ENCODE data around the gene ECT2.

Gene ECT2

DNA sequence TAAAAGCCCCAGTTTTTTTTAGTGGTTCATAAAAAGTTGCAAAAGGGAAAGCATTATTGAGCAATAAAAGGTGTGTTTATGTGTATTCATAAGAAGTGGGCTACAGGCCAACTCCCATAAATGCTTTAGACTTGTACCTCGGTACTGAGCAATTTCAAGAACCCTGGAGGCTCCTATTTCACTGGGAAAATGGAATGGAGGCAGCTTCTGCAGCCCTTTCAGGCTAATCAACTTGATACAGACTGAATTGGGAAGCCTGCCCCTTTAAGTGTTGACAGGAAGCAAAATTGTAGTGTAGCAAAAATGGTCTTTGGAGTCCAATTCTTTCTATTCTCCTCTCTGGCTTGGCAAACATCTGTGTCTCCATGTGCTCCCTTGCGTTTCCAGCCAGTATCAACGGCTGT, 118.8 kb downstream of the ECT2 start:
- CTCF ChIA-PET = no interaction called here
- TF ChIP-seq NFRKB (IDR thresholded peaks at IDR 0.05) (no peak), FOXK2 (IDR thresholded peaks at IDR 0.05) (no peak), SP1 (IDR thresholded peaks at IDR 0.05) (no peak), HDGF (IDR thresholded peaks at IDR 0.05; ENCODE audit: borderline replicate concordance) (no peak), SUZ12 (IDR thresholded peaks at IDR 0.05) (no peak), FOXA1 (IDR thresholded peaks at IDR 0.05) (no peak), ARNT (IDR thresholded peaks at IDR 0.05) (no peak), L3MBTL2 (conservative IDR thresholded peaks at IDR 0.05) (no peak), FOXM1 (IDR thresholded peaks at IDR 0.05; ENCODE audit: borderline replicate concordance) (no peak), TARDBP (IDR thresholded peaks at IDR 0.05) (no peak), ELF4 (IDR thresholded peaks at IDR 0.05) (no peak), CTBP1 (IDR thresholded peaks at IDR 0.05; ENCODE audit: borderline replicate concordance) (no peak), BHLHE40 (IDR thresholded peaks at IDR 0.05; ENCODE audit: borderline replicate concordance) (no peak), LEF1 (IDR thresholded peaks at IDR 0.05; ENCODE audit: borderline replicate concordance) (no peak), ZNF384 (IDR thresholded peaks at IDR 0.05) (no peak)
- TF ChIP-seq, protein P1, sequence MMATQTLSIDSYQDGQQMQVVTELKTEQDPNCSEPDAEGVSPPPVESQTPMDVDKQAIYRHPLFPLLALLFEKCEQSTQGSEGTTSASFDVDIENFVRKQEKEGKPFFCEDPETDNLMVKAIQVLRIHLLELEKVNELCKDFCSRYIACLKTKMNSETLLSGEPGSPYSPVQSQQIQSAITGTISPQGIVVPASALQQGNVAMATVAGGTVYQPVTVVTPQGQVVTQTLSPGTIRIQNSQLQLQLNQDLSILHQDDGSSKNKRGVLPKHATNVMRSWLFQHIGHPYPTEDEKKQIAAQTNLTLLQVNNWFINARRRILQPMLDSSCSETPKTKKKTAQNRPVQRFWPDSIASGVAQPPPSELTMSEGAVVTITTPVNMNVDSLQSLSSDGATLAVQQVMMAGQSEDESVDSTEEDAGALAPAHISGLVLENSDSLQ (IDR thresholded peaks at IDR 0.05) = no peak
- DNase-seq (ENCODE audit: extremely low spot score) = no peak
- POLR2A ChIA-PET = no interaction called here

DNA sequence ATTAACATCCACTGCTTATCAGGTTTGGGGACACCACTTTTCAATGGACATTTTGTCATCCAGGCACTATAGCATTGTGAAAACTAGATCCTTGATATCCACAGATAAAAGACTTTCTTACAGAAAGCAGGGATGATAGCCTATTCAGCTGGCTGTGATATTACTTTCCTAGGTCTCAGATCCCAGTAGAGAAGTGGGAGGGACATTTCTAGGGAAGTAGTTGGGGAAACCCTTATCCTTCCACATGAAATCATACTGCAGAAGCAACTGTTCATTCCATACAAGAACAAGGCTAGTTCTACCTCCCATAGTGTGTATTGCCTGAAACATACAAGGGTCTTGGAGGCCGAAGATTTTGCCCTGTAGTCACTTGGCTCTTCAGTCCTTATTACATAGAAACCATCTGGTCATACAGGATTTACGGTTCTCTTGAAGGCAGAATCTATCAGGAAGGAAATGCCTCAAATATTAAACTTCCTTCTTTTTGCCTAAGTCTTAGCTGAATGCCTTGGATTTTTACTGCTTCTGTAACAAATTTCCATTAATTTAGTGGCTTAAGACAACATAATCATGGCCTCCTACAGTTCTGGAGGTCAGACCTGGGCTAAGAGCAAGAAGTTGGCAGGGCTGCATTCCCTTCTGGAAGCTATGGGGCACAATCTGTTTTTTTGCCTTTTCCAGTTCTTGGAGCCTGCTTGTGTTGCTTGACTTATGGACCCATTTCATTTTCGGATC, 119.4 kb downstream of the ECT2 start:
- POLR2A ChIA-PET = no interaction called here
- DNase-seq (ENCODE audit: extremely low spot score) = no peak
- TF ChIP-seq NFRKB (IDR thresholded peaks at IDR 0.05) (no peak), TARDBP (IDR thresholded peaks at IDR 0.05) (no peak), ARNT (IDR thresholded peaks at IDR 0.05) (no peak), FOXA1 (IDR thresholded peaks at IDR 0.05) (no peak)
- CTCF ChIA-PET = no interaction called here

Data from HEK293T (cell line).